B cell (primary cell): ENCODE results near the gene KCND2.

Experiments used
- EZH2 ChIP-seq: IDR thresholded peaks from 2 replicates; pipeline ENCODE4 v1.6.1; 2012; ENCODE audit warnings: borderline replicate concordance, low read depth, mild to moderate bottlenecking, moderate library complexity, low read length; ENCODE audit not compliant: insufficient read depth, poor library complexity, severe bottlenecking
- TF ChIP-seq, protein P1 (sequence below): fragments of 200-600 bp; IDR thresholded peaks from one replicate; pipeline ENCODE4 v1.8.0; 2022; ENCODE audit warnings: antibody characterized with exemption, mild to moderate bottlenecking

DNA sequence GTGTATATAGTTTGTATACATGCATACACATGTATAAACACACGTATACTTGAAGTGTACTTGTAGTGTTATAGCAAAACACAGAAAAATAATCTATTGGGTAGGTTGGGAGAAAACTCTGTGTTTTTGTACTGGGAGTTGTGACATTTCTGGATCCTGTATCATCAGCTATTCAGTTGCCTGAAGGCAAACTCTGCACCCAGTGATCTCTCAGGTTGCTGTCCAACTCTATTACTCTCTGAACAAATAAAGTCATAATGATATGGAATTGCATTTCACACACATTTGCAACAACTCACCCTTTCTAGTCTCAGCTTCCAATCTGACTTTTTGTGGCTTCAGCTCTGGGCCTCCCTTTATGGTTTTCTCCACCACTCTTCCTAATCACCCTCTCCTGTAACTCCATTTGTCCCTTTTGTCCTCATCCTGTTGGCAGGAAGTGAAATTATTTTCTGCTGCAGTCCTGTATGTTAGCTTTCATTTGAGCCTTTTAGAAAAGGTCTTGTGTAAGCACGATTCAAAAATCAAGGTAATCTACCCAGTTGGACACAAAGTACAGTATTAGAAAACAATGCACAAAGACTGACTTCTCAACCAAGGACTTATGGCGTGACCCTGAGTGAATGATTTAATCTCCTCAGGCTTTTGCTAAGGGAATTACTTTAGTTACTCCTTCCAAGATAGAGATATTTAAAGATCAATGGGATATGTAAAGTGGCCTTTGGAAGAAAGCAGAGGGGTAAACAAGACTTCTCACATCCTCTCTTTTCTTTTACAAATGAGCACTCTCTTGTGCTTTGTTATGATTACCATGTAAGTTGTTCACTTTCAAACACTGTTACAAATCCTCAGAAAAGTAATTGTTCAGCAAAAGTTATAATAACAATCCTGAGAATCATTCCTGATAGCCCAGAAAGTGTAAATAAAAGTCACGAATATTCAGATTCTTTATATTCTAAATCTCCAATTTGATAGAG, 249.1 kb downstream of the KCND2 start:
- TF ChIP-seq, protein P1, sequence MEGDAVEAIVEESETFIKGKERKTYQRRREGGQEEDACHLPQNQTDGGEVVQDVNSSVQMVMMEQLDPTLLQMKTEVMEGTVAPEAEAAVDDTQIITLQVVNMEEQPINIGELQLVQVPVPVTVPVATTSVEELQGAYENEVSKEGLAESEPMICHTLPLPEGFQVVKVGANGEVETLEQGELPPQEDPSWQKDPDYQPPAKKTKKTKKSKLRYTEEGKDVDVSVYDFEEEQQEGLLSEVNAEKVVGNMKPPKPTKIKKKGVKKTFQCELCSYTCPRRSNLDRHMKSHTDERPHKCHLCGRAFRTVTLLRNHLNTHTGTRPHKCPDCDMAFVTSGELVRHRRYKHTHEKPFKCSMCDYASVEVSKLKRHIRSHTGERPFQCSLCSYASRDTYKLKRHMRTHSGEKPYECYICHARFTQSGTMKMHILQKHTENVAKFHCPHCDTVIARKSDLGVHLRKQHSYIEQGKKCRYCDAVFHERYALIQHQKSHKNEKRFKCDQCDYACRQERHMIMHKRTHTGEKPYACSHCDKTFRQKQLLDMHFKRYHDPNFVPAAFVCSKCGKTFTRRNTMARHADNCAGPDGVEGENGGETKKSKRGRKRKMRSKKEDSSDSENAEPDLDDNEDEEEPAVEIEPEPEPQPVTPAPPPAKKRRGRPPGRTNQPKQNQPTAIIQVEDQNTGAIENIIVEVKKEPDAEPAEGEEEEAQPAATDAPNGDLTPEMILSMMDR, result no peak
- TF ChIP-seq EZH2, result no peak
